Measurements from ENCODE around the gene BEST3. TPM values are rescaled to one million over a fixed set of nuclear protein-coding genes. Genes with fewer than 3 reads are reported as not detected.
A peak's percentile ranks its signal among the peaks of the same experiment; 100 is the strongest.

BEST3 gene
- total RNA-seq, 4 donors from 2014 or later, result 0.23 TPM; not detected in 3

DNA sequence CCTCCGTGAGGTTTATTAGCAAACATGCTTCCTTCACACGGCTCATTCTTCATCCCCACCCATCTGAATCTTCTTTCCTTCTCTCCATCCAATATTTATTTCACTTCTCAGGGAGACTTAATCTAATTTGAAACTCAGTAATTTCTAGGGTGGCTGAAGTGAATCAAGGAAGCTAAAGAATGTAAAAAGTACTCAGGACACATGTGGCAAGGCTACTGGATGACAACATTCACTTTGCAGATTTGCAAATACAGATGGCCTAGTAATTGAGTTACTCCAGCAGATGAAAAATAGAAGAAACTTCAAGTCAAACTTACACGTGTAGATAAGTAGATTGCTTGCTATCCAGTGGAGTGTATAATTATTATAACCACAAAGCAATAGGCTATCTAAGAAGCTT is 15.4 kb upstream of the BEST3 start:
- Histone ChIP-seq H3K27me3 (peaks cover 8% of the 10 kb centered on the region), H3K4me1 (no peaks in the 10 kb centered on the region), H3K9me3 (no peaks in the 10 kb centered on the region), H3K4me3 (no peak overlapping the region), H3K27ac (no peak overlapping the region), H3K36me3 (no peaks in the 10 kb centered on the region)
- no peak for TF ChIP-seq EP300 (IDR thresholded peaks at IDR 0.05)
- TF ChIP-seq POLR2A (IDR thresholded peaks at IDR 0.05), result no peak
- no peak for TF ChIP-seq POLR2AphosphoS5 (IDR thresholded peaks at IDR 0.05)
- TF ChIP-seq, protein P1, sequence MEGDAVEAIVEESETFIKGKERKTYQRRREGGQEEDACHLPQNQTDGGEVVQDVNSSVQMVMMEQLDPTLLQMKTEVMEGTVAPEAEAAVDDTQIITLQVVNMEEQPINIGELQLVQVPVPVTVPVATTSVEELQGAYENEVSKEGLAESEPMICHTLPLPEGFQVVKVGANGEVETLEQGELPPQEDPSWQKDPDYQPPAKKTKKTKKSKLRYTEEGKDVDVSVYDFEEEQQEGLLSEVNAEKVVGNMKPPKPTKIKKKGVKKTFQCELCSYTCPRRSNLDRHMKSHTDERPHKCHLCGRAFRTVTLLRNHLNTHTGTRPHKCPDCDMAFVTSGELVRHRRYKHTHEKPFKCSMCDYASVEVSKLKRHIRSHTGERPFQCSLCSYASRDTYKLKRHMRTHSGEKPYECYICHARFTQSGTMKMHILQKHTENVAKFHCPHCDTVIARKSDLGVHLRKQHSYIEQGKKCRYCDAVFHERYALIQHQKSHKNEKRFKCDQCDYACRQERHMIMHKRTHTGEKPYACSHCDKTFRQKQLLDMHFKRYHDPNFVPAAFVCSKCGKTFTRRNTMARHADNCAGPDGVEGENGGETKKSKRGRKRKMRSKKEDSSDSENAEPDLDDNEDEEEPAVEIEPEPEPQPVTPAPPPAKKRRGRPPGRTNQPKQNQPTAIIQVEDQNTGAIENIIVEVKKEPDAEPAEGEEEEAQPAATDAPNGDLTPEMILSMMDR (IDR thresholded peaks at IDR 0.05), result no peak
- ATAC-seq, result no peak
- WGBS, 2 donors (ENCODE audit: low coverage in 1 of 2), result 56 to 63% methylated on average over 1 to 3 of the region's 3 CpGs

DNA sequence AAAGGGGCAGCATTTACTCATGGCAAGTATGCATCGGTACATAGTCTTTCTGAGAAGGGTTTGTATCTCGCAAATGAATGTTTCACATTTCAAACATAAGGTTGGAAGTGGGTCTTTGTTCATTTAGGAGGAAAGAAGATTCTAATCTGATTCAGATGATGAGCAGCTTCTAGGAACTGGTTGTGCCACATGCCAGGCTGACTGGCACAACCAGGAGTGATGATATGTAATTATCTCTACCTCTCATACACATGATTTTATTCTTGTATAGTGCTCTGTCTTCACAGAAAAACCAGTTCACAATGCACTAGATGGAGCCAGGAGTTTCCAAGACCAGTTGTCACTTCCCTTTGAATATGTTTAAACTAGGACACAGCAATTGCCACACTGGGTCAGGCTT is 13.7 kb upstream of the BEST3 start:
- H3K36me3 ChIP-seq, result no peaks in the 10 kb centered on the region
- H3K4me3 ChIP-seq, result no peak overlapping the region
- peaks cover 8% of the 10 kb centered on the region for H3K27me3 ChIP-seq
- ATAC-seq, result no peak
- WGBS, 2 donors (ENCODE audit: low coverage in 1 of 2), result 86 to 95% methylated on average over 2 of the region's 2 CpGs
- H3K27ac ChIP-seq, result no peak overlapping the region
- H3K4me1 ChIP-seq, result no peaks in the 10 kb centered on the region
- TF ChIP-seq EP300 (IDR thresholded peaks at IDR 0.05) (no peak), POLR2A (IDR thresholded peaks at IDR 0.05) (no peak), POLR2AphosphoS5 (IDR thresholded peaks at IDR 0.05) (no peak)
- TF ChIP-seq, protein P1 (IDR thresholded peaks at IDR 0.05), result no peak
- no peaks in the 10 kb centered on the region for H3K9me3 ChIP-seq

DNA sequence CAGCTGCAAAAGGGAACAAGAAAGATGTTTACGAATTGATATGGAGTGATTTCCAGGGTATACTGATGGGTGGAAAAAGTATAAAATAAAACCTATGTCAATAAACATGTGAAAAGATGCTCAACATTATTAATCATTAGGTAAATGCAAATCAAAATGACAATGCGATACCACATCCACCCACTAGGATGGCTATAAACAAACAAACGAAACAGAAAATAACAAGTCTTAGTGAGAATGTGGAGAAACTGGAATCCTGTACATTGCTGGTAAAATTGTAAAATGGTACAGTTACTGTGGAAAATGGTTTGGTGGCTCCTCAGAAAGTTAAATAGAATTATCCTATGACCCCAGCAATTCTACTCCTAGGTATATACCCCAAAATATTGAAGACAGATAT is 9.5 kb upstream of the BEST3 start:
- ATAC-seq, result no peak
- no peaks in the 10 kb centered on the region for H3K9me3 ChIP-seq
- H3K27ac ChIP-seq, result no peak overlapping the region
- H3K4me3 ChIP-seq, result no peak overlapping the region
- WGBS, 2 donors (ENCODE audit: low coverage in 1 of 2), result 84 to 92% methylated on average over 3 of the region's 3 CpGs
- TF ChIP-seq, protein P1 (IDR thresholded peaks at IDR 0.05), result peak in 1 of 4 experiments; percentile 4
- no peak for TF ChIP-seq POLR2A (IDR thresholded peaks at IDR 0.05)
- no peak for TF ChIP-seq POLR2AphosphoS5 (IDR thresholded peaks at IDR 0.05)
- H3K27me3 ChIP-seq, result no peaks in the 10 kb centered on the region
- H3K36me3 ChIP-seq, result no peaks in the 10 kb centered on the region
- no peaks in the 10 kb centered on the region for H3K4me1 ChIP-seq

DNA sequence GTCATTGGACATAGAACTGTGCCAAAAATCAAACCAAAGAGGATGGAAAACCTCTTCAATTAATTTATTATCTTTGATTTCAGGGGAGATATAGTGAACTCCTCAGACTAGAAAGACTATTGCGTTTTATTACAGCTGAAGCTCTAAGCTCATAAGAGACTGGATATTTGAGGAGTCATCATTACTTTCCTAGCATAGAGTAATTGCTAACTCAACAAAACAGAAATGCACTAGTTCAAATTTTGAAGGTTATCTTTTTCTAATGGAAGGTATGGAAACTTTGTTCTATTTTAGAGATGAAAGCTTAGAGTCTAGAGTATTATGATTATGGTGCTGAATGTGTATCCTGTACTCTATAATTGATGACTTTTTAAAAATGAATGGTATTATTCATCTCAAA is 5.3 kb upstream of the BEST3 start:
- ATAC-seq, result no peak
- WGBS, 2 donors (ENCODE audit: low coverage in 1 of 2), result 0% methylated on average over 1 of the region's 1 CpG
- TF ChIP-seq POLR2A (IDR thresholded peaks at IDR 0.05) (no peak), POLR2AphosphoS5 (IDR thresholded peaks at IDR 0.05) (no peak), EP300 (IDR thresholded peaks at IDR 0.05) (no peak)
- TF ChIP-seq, protein P1 (IDR thresholded peaks at IDR 0.05), result no peak
- H3K27me3 ChIP-seq, result no peaks in the 10 kb centered on the region
- H3K36me3 ChIP-seq, result no peaks in the 10 kb centered on the region
- no peaks in the 10 kb centered on the region for H3K9me3 ChIP-seq
- no peak overlapping the region for H3K4me3 ChIP-seq
- no peaks in the 10 kb centered on the region for H3K4me1 ChIP-seq
- H3K27ac ChIP-seq, result no peak overlapping the region

DNA sequence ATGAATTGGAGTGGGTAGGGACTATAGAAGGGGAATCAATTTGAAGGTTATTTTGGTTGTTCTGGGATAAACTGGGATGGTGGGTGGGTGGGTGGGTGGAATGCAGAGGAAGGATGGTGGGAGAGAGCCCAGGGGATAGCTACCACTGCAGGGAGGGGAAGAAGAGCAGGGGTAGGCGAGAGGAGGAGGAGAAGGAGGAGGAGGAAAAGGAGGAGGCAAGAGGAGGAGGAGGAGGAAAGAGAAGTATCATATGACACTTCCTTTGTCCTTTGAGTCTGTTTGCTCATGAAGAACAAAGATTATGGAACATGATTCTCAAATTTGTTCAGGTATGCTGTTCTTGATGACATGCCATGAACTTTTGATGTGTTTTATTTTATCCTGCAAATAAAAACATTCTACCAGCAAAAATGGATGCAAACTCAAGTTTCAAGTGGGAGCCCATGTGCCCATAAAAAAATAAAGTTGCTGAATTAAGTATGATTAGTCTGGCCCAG is 4.1 kb upstream of the BEST3 start:
- TF ChIP-seq EP300 (IDR thresholded peaks at IDR 0.05) (no peak), POLR2A (IDR thresholded peaks at IDR 0.05) (no peak), POLR2AphosphoS5 (IDR thresholded peaks at IDR 0.05) (no peak)
- TF ChIP-seq, protein P1 (IDR thresholded peaks at IDR 0.05), result no peak
- Histone ChIP-seq H3K27ac (no peak overlapping the region), H3K27me3 (no peaks in the 10 kb centered on the region), H3K4me3 (no peak overlapping the region), H3K36me3 (no peaks in the 10 kb centered on the region), H3K4me1 (no peaks in the 10 kb centered on the region), H3K9me3 (no peaks in the 10 kb centered on the region)
- ATAC-seq, result no peak
- WGBS, 2 donors (ENCODE audit: low coverage in 1 of 2), result 20 to 45% methylated on average over 1 of the region's 1 CpG
